Muscle layer of colon (tissue), 2 donors: ENCODE measurements around the gene ARID4B.
"Not testable (repeated sequence)": the region's sequence is repeated elsewhere in the genome, so short reads cannot be mapped to it uniquely, and the experiment has no call there.

Experiments used
- H3K27ac ChIP-seq: one replicate; pipeline ENCODE4 v1.7.0; 2013; ENCODE audit warnings: low read depth, mild to moderate bottlenecking, low read length, moderate library complexity
- H3K27me3 ChIP-seq, 2 donors: one replicate each; pipeline ENCODE4 v1.7.0; 2013; ENCODE audit warnings: low read length in 2 of 2, mild to moderate bottlenecking in 2 of 2; ENCODE audit not compliant: insufficient read depth in 2 of 2, control insufficient read depth in 1 of 2
- H3K36me3 ChIP-seq: one replicate; pipeline ENCODE4 v1.7.0; 2013; ENCODE audit warnings: mild to moderate bottlenecking, low read length; ENCODE audit not compliant: insufficient read depth
- H3K4me1 ChIP-seq: one replicate; pipeline ENCODE4 v1.7.0; 2013; ENCODE audit warnings: mild to moderate bottlenecking, low read length; ENCODE audit not compliant: insufficient read depth
- H3K4me3 ChIP-seq, 2 donors: one replicate each; pipeline ENCODE4 v1.7.0; 2013; ENCODE audit warnings: low read length in 2 of 2, low read depth in 1 of 2, mild to moderate bottlenecking in 1 of 2, moderate library complexity in 1 of 2
- H3K9ac ChIP-seq: one replicate; pipeline ENCODE4 v1.7.0; 2013; ENCODE audit warnings: low read length
- H3K9me3 ChIP-seq: one replicate; pipeline ENCODE4 v1.7.0; 2013; ENCODE audit warnings: mild to moderate bottlenecking, low read length
- donor health status: abdominal sarcoma.
- donor health status: Adenocarcinoma of cecum.

ARID4B gene

GRCh38 chr1:235313931-235314678 is 13.9 kb downstream of the ARID4B start:
- Histone ChIP-seq H3K4me1 (peaks cover 28% of the 10 kb centered on the region), H3K27me3 (no peaks in the 10 kb centered on the region), H3K9ac (no peak overlapping the region), H3K9me3 (no peaks in the 10 kb centered on the region), H3K4me3 (no peak overlapping the region), H3K27ac (no peak overlapping the region), H3K36me3 (no peaks in the 10 kb centered on the region)

GRCh38 chr1:235313262-235313661 is 14.7 kb downstream of the ARID4B start:
- H3K4me1 ChIP-seq = peaks cover 28% of the 10 kb centered on the region
- no peaks in the 10 kb centered on the region for H3K27me3 ChIP-seq

GRCh38 chr1:235309206-235309605 is 18.8 kb downstream of the ARID4B start:
- H3K4me3 ChIP-seq, H3K36me3 ChIP-seq, H3K9me3 ChIP-seq, H3K9ac ChIP-seq, H3K27me3 ChIP-seq, H3K27ac ChIP-seq: not testable (repeated sequence)
- peaks cover 54% of the 10 kb centered on the region for H3K4me1 ChIP-seq

More at GRCh38 chr1:235313262-235313661, 14.7 kb downstream of the ARID4B start:
- Histone ChIP-seq H3K36me3 (no peaks in the 10 kb centered on the region), H3K4me3 (no peak overlapping the region), H3K27ac (no peak overlapping the region), H3K9ac (no peak overlapping the region), H3K9me3 (no peaks in the 10 kb centered on the region)

GRCh38 chr1:235307158-235308124 is 20.5 kb downstream of the ARID4B start:
- no peaks in the 10 kb centered on the region for H3K27me3 ChIP-seq
- H3K4me3 ChIP-seq = no peak overlapping the region
- H3K9me3 ChIP-seq = no peaks in the 10 kb centered on the region
- no peaks in the 10 kb centered on the region for H3K36me3 ChIP-seq
- H3K27ac ChIP-seq = no peak overlapping the region
- no peak overlapping the region for H3K9ac ChIP-seq
- H3K4me1 ChIP-seq = peaks cover 44% of the 10 kb centered on the region

- Histone ChIP-seq H3K27ac (no peak overlapping the region), H3K27me3 (no peaks in the 10 kb centered on the region), H3K4me1 (peaks cover 43% of the 10 kb centered on the region), H3K9me3 (no peaks in the 10 kb centered on the region), H3K36me3 (no peaks in the 10 kb centered on the region), H3K4me3 (no peak overlapping the region), H3K9ac (no peak overlapping the region)
These were observed 23.2 kb downstream of the ARID4B start for GRCh38 chr1:235304549-235305451.

- Histone ChIP-seq H3K36me3 (no peaks in the 10 kb centered on the region), H3K27ac (no peak overlapping the region), H3K9ac (no peak overlapping the region), H3K4me3 (no peak overlapping the region), H3K4me1 (peaks cover 42% of the 10 kb centered on the region), H3K27me3 (no peaks in the 10 kb centered on the region), H3K9me3 (no peaks in the 10 kb centered on the region)
These were observed 25.8 kb downstream of the ARID4B start for GRCh38 chr1:235302143-235302542.

- Histone ChIP-seq H3K9me3 (no peaks in the 10 kb centered on the region), H3K27ac (no peak overlapping the region), H3K27me3 (no peaks in the 10 kb centered on the region), H3K4me1 (peaks cover 17% of the 10 kb centered on the region), H3K4me3 (no peak overlapping the region), H3K9ac (no peak overlapping the region), H3K36me3 (no peaks in the 10 kb centered on the region)
These were observed 28.7 kb downstream of the ARID4B start for GRCh38 chr1:235299169-235299858.

- Histone ChIP-seq H3K9ac (no peak overlapping the region), H3K9me3 (no peaks in the 10 kb centered on the region), H3K4me1 (peaks cover 14% of the 10 kb centered on the region), H3K36me3 (no peaks in the 10 kb centered on the region), H3K27ac (no peak overlapping the region), H3K27me3 (no peaks in the 10 kb centered on the region), H3K4me3 (no peak overlapping the region)
These were observed 29.2 kb downstream of the ARID4B start for GRCh38 chr1:235298758-235299157.

GRCh38 chr1:235297579-235297978 is 30.4 kb downstream of the ARID4B start:
- Histone ChIP-seq H3K9ac (no peak overlapping the region), H3K27me3 (no peaks in the 10 kb centered on the region), H3K4me1 (peaks cover 13% of the 10 kb centered on the region), H3K4me3 (no peak overlapping the region), H3K9me3 (no peaks in the 10 kb centered on the region), H3K36me3 (no peaks in the 10 kb centered on the region), H3K27ac (no peak overlapping the region)

GRCh38 chr1:235296729-235297128 is 31.2 kb downstream of the ARID4B start:
- no peaks in the 10 kb centered on the region for H3K9me3 ChIP-seq
- no peak overlapping the region for H3K27ac ChIP-seq
- no peaks in the 10 kb centered on the region for H3K27me3 ChIP-seq
- peaks cover 10% of the 10 kb centered on the region for H3K4me1 ChIP-seq
- H3K9ac ChIP-seq = no peak overlapping the region
- no peak overlapping the region for H3K4me3 ChIP-seq
- H3K36me3 ChIP-seq = no peaks in the 10 kb centered on the region
